HG03066 (cell line): Measurements from ENCODE around the gene ARHGEF7.
"Not testable (repeated sequence)": the region's sequence is repeated elsewhere in the genome, so short reads cannot be mapped to it uniquely, and the experiment has no call there.

ENCODE experiments used
- ATAC-seq: cut with Tn5 transposase; IDR thresholded peaks from one replicate; pipeline ENCODE4 v1.9.1; 2021; ENCODE audit warnings: low read depth; ENCODE audit not compliant: unreplicated experiment

ARHGEF7 gene

GRCh38 chr13:111187960-111188541 is 72.9 kb downstream of the ARHGEF7 start:
- no peak for ATAC-seq

- ATAC-seq, result not testable (repeated sequence)
These were observed 74.0 kb downstream of the ARHGEF7 start for GRCh38 chr13:111189064-111189505.

- not testable (repeated sequence) for ATAC-seq
These were observed 74.4 kb downstream of the ARHGEF7 start for GRCh38 chr13:111189516-111189915.

- ATAC-seq, result not testable (repeated sequence)
These were observed 78.1 kb downstream of the ARHGEF7 start for GRCh38 chr13:111193223-111193622.

- not testable (repeated sequence) for ATAC-seq
These were observed 79.5 kb downstream of the ARHGEF7 start for GRCh38 chr13:111194651-111195050.

- ATAC-seq, result not testable (repeated sequence)
These were observed 83.7 kb downstream of the ARHGEF7 start for GRCh38 chr13:111198732-111199378.

GRCh38 chr13:111201304-111201940 is 86.3 kb downstream of the ARHGEF7 start:
- no peak for ATAC-seq

- ATAC-seq, result peak; percentile 7
These were observed 87.1 kb downstream of the ARHGEF7 start for GRCh38 chr13:111202156-111202621.

- ATAC-seq, result peak; percentile 61
These were observed 87.6 kb downstream of the ARHGEF7 start for GRCh38 chr13:111202745-111203144.

GRCh38 chr13:111203736-111204389 is 88.8 kb downstream of the ARHGEF7 start:
- peak; percentile 40 for ATAC-seq

GRCh38 chr13:111204438-111205177 is 89.5 kb downstream of the ARHGEF7 start:
- no peak for ATAC-seq

GRCh38 chr13:111206148-111206547 is 91.0 kb downstream of the ARHGEF7 start:
- no peak for ATAC-seq

GRCh38 chr13:111209613-111210012 is 94.5 kb downstream of the ARHGEF7 start:
- ATAC-seq, result no peak

- ATAC-seq, result no peak
These were observed 95.0 kb downstream of the ARHGEF7 start for GRCh38 chr13:111210091-111210490.

GRCh38 chr13:111210544-111211469 is 95.7 kb downstream of the ARHGEF7 start:
- no peak for ATAC-seq

- ATAC-seq, result no peak
These were observed 96.8 kb downstream of the ARHGEF7 start for GRCh38 chr13:111211789-111212516.

- ATAC-seq, result no peak
These were observed 97.4 kb downstream of the ARHGEF7 start for GRCh38 chr13:111212517-111212873.

GRCh38 chr13:111213964-111214726 is 99.0 kb downstream of the ARHGEF7 start:
- no peak for ATAC-seq
